HepG2 (cell line): ENCODE measurements around the gene GCHFR. TPM values are rescaled to one million over a fixed set of nuclear protein-coding genes. Genes with fewer than 3 reads are reported as not detected.

Experiments used
- ATAC-seq: fragments of 200-7000 bp; cut with Tn5 transposase; 3 replicates; pipeline ENCODE4 v1.9.1; 2020; ENCODE audit warnings: mild to moderate bottlenecking, moderate library complexity
- BruUV-seq: library from RNA; stranded (reverse); fragments of 400-500 nt; replicated peaks from 2 replicates; lab custom pipeline; 2021; lab: Mats Ljungman, UMichigan
- CTCF ChIA-PET: fragments of 300-600 bp; formaldehyde crosslinking; extraction: SDS; loops from one replicate; lab custom pipeline; 2021; ENCODE audit warnings: low total read pairs, inconsistent platforms, low intra/inter-chr PET ratio; lab: Yijun Ruan, JAX
- POLR2A ChIA-PET: fragments of 350-600 bp; sonication (Branson Sonifier 250); formaldehyde crosslinking; loops from one replicate; lab custom pipeline; 2020; ENCODE audit warnings: antibody characterized with exemption, inconsistent platforms; lab: Yijun Ruan, JAX
- DNase-seq: peaks from one replicate; pipeline ENCODE4 v3.0.0-alpha.2; 2015; ENCODE audit warnings: low spot score
- FAIRE-seq: peaks from 3 replicates; lab custom pipeline; 2011; peaks lifted over from hg19 to GRCh38; lab: Jason Lieb, UNC
- H2AFZ ChIP-seq: one replicate; pipeline ENCODE4 v1.6.1; 2011; ENCODE audit warnings: low read length, inconsistent platforms
- H3K27ac ChIP-seq: fragments of 300-600 bp; 3 replicates; pipeline ENCODE4 v1.8.0; 2011; ENCODE audit warnings: mixed run types, mild to moderate bottlenecking, mixed read lengths, low read length, inconsistent platforms; ENCODE audit not compliant: insufficient read depth; ENCODE audit errors: extremely low read length
- H3K27me3 ChIP-seq, 2 experiments: fragments of 200-600 bp in 1 of 2; 2 replicates in 1 of 2; 3 replicates in 1 of 2; pipeline versions ENCODE4 v1.6.0 to v1.8.0; 2011; ENCODE audit warnings: low read length in 2 of 2, mild to moderate bottlenecking in 2 of 2, moderate library complexity in 2 of 2, inconsistent platforms in 1 of 2; ENCODE audit not compliant: insufficient read depth in 2 of 2, control insufficient read depth in 1 of 2
- H3K36me3 ChIP-seq, 2 experiments: fragments of 200-600 bp in 1 of 2; replicated peaks in 1 of 2; 2 replicates in 1 of 2; 3 replicates in 1 of 2; pipeline versions ENCODE4 v1.5.1 to v1.8.0; 2011; ENCODE audit warnings: low read length in 2 of 2, inconsistent platforms in 1 of 2; ENCODE audit not compliant: insufficient read depth in 2 of 2, control insufficient read depth in 1 of 2
- H3K4me1 ChIP-seq: 2 replicates; pipeline ENCODE4 v1.5.1; 2012; ENCODE audit warnings: low read length, inconsistent platforms; ENCODE audit not compliant: insufficient read depth
- H3K4me2 ChIP-seq: 2 replicates; pipeline ENCODE4 v1.6.0; 2011; ENCODE audit warnings: low read depth, low read length, inconsistent platforms
- H3K4me3 ChIP-seq, 3 experiments: fragments of 200-600 bp in 1 of 3; sonication (generic), shearing (Covaris generic) in 1 of 3; replicated peaks in 1 of 3; 2 replicates each; pipeline ENCODE4 v1.5.1; 2011 to 2016; ENCODE audit warnings: low read length in 3 of 3, inconsistent platforms in 2 of 3, low read depth in 2 of 3, mild to moderate bottlenecking in 2 of 3, control low read depth in 1 of 3, mixed read lengths in 1 of 3; ENCODE audit not compliant: insufficient read depth in 1 of 3
- H3K79me2 ChIP-seq: one replicate; pipeline ENCODE4 v1.6.1; 2011; ENCODE audit warnings: low read length, inconsistent platforms; ENCODE audit not compliant: insufficient read depth
- H3K9ac ChIP-seq: 2 replicates; pipeline ENCODE4 v1.6.0; 2011; ENCODE audit warnings: mild to moderate bottlenecking, low read depth, low read length, inconsistent platforms; ENCODE audit not compliant: insufficient read depth
- H3K9me3 ChIP-seq: 2 replicates; pipeline ENCODE4 v1.5.1; 2012; ENCODE audit warnings: mild to moderate bottlenecking, low read length
- H4K20me1 ChIP-seq: 2 replicates; pipeline ENCODE4 v1.6.0; 2011; ENCODE audit warnings: inconsistent platforms, mild to moderate bottlenecking, low read length, moderate library complexity; ENCODE audit not compliant: insufficient read depth
- HOMEZ ChIP-seq: IDR thresholded peaks from 2 replicates; pipeline ENCODE4 v1.6.1; 2016; ENCODE audit warnings: low read depth
- JUN ChIP-seq: sonication (generic); formaldehyde crosslinking; IDR thresholded peaks from 2 replicates; pipeline ENCODE4 v1.4.0; 2020; ENCODE audit warnings: mild to moderate bottlenecking, missing genetic modification reagents
- KDM2A ChIP-seq: sonication (generic); formaldehyde crosslinking; IDR thresholded peaks from 2 replicates; pipeline ENCODE4 v1.4.0; 2020; ENCODE audit warnings: low read depth, missing genetic modification reagents, borderline replicate concordance
- KLF9 ChIP-seq: IDR thresholded peaks from 2 replicates; pipeline ENCODE4 v1.6.1; 2016; ENCODE audit warnings: low read depth
- TAF1 ChIP-seq: sonication (generic); formaldehyde crosslinking; IDR thresholded peaks from 2 replicates; pipeline ENCODE4 v1.4.0; 2020; ENCODE audit warnings: missing genetic modification reagents
- TARDBP ChIP-seq: sonication (generic); formaldehyde crosslinking; IDR thresholded peaks from 2 replicates; pipeline ENCODE4 v1.8.0; 2022; ENCODE audit warnings: mild to moderate bottlenecking, missing genetic modification reagents
- ZBTB25 ChIP-seq: IDR thresholded peaks from 2 replicates; pipeline ENCODE4 v1.6.1; 2018; ENCODE audit warnings: missing genetic modification reagents
- ZFP36L1 ChIP-seq: sonication (generic); formaldehyde crosslinking; IDR thresholded peaks from 2 replicates; pipeline ENCODE4 v1.8.0; 2022; ENCODE audit warnings: mild to moderate bottlenecking, missing genetic modification reagents, moderate library complexity
- ZNF263 ChIP-seq: sonication (generic); formaldehyde crosslinking; IDR thresholded peaks from 2 replicates; pipeline ENCODE4 v1.4.0; 2020; ENCODE audit warnings: missing genetic modification reagents
- ZNF335 ChIP-seq: sonication (generic); formaldehyde crosslinking; IDR thresholded peaks from 2 replicates; pipeline ENCODE4 v1.4.0; 2020; ENCODE audit warnings: missing genetic modification reagents
- ZNF383 ChIP-seq: sonication (generic); formaldehyde crosslinking; IDR thresholded peaks from 2 replicates; pipeline ENCODE4 v1.4.0; 2020; ENCODE audit warnings: missing genetic modification reagents, mild to moderate bottlenecking, borderline replicate concordance
- ZNF704 ChIP-seq: sonication (generic); formaldehyde crosslinking; IDR thresholded peaks from 2 replicates; pipeline ENCODE4 v1.8.1; 2023; ENCODE audit warnings: mild to moderate bottlenecking, inconsistent platforms, moderate library complexity, missing genetic modification reagents, borderline replicate concordance
- ZNF75D ChIP-seq: sonication (generic); formaldehyde crosslinking; IDR thresholded peaks from 2 replicates; pipeline ENCODE4 v1.8.1; 2023; ENCODE audit warnings: missing genetic modification reagents, mild to moderate bottlenecking, borderline replicate concordance
- ZNF800 ChIP-seq: sonication (generic); formaldehyde crosslinking; IDR thresholded peaks from 2 replicates; pipeline ENCODE4 v1.4.0; 2020; ENCODE audit warnings: missing genetic modification reagents
- WGBS: methylation state at CpG from one replicate; pipeline ENCODE4 v1.1.6; 2017; ENCODE audit warnings: low lambda C conversion rate; 5-methylcytosine and 5-hydroxymethylcytosine counted together
- in situ Hi-C: cut with HindIII; loops from 2 replicates; pipeline ENCODE4 v1.10.0; 2017; ENCODE audit warnings: low pct_unique_long_range_greater_than_20kb; ENCODE audit not compliant: extremely low pct_ligation_motif_present
- intact Hi-C: fragments of 100-400 bp; cut with micrococcal nuclease; formaldehyde crosslinking; loops from one replicate; pipeline ENCODE4 v1.10.0; 2022; ENCODE audit not compliant: unreplicated experiment
- polyA plus RNA-seq, 8 experiments: library from polyadenylated mRNA; depleted of rRNA in 3 of 8; stranded (reverse) in 7 of 8; unstranded in 1 of 8; fragments of >200 nt; fragmentation: Illumina TruSeq in 4 of 8; extraction: Trizol in 4 of 8; gene quantifications; 2 replicates each; pipeline versions ENCODE4 v1.2.1 to v1.2.3, GENCODE V29; 2011 to 2016; ENCODE audit warnings: low read depth in 4 of 8, missing spikeins in 1 of 8, mixed read lengths in 1 of 8; ENCODE audit not compliant: insufficient read depth in 1 of 8
- total RNA-seq, 5 experiments: library from RNA; depleted of rRNA; stranded (reverse); fragments of >200 nt; fragmentation: Illumina TruSeq; extraction: Trizol; gene quantifications; 2 replicates each; pipeline ENCODE4 v1.2.3, GENCODE V29; 2016; ENCODE audit warnings: low read depth in 1 of 5

The GCHFR gene
- total and polyA plus RNA-seq, 2 of the 13 experiments (the other 11 are each of a cell fraction or from before 2014, with no cell fraction given), result 51.5 to 92.4 TPM

- Histone ChIP-seq H2AFZ (peak within 1 kb of the TSS; percentile 65), H3K27ac (peak within 1 kb of the TSS; percentile 76), H3K4me3 (peak within 1 kb of the TSS; percentile 74 to 95 (median 79)), H3K4me1 (peaks cover 39% of the 10 kb centered on the region), H3K9me3 (no peaks in the 10 kb centered on the region), H3K79me2 (peaks cover 21% of the 10 kb centered on the region), H3K4me2 (peak within 1 kb of the TSS; percentile 99), H3K36me3 (peaks cover 1 to 22% of the 10 kb centered on the region in 2 experiments; a peak in 3 of 5 replicates), H3K9ac (peak within 1 kb of the TSS; percentile 82), H3K27me3 (no peaks in the 10 kb centered on the region; a peak in 1 of 5 replicates), H4K20me1 (no peaks in the 10 kb centered on the region)
- CTCF ChIA-PET, result no interaction called here
- in situ Hi-C loops (no loop called here), intact Hi-C loops (no loop called here)
- ATAC-seq (peak; percentile 98), DNase-seq (peak; percentile 96), FAIRE-seq (peak; percentile 67)
- under 1% methylated on average over 23 of the region's 64 CpGs for WGBS
- BruUV-seq, result TSS peak; percentile 84
- POLR2A ChIA-PET, result interaction anchor here (0.6 to 1.9 kb wide), 20 partner anchors 11 to 945 kb away, joined by 3 to 10 read pairs (median 3); partner anchors contain the start of genes DLL4, GCHFR, PPP1R14D and RHOV
- TF ChIP-seq JUN (0 out of 2 replicates have a peak, but pooled peaks have one; percentile 15), ZNF800 (CRISPR knock-in tag) (peak; percentile 54), ZBTB25 (no peak; the same call in 1 of the 2 replicates), TARDBP (CRISPR knock-in tag) (peak; percentile 80), KLF9 (0 out of 2 replicates have a peak, but pooled peaks have one; percentile 20), TAF1 (CRISPR knock-in tag) (peak; percentile 35), ZNF704 (CRISPR knock-in tag) (peak; percentile 60; the same call in 1 of the 2 replicates), ZNF263 (CRISPR knock-in tag) (0 out of 2 replicates have a peak, but pooled peaks have one; percentile 31), KDM2A (peak; percentile 71), ZNF383 (no peak), HOMEZ (CRISPR knock-in tag) (0 out of 2 replicates have a peak, but pooled peaks have one; percentile 51), ZNF335 (no peak), ZFP36L1 (0 out of 2 replicates have a peak, but pooled peaks have one; percentile 86), ZNF75D (CRISPR knock-in tag) (no peak)
These were observed 43.4 kb downstream of the GCHFR start, which contains the start of the genes DNAJC17 and ZFYVE19 for GRCh38 chr15:40807028-40807887. Gene DNAJC17 (minus strand): TSS chr15:40807473. CDS start chr15:40807446, 27 bp downstream. Gene ZFYVE19 (plus strand): TSS chr15:40807089. CDS start chr15:40807590, 501 bp downstream.
